Mammary epithelial cell (primary cell): ENCODE data around the gene ELK1.

Experiments used
- EZH2 ChIP-seq: IDR thresholded peaks from 2 replicates; pipeline ENCODE4 v1.6.1; 2012; ENCODE audit warnings: low read length, inconsistent platforms, borderline replicate concordance
- TF ChIP-seq, protein P1 (sequence below), 2 donors: IDR thresholded peaks in 1 of 2; conservative IDR thresholded peaks in 1 of 2; 2 replicates each; pipeline ENCODE4 v1.5.1; 2011 to 2012; ENCODE audit warnings: inconsistent platforms in 2 of 2, low read length in 2 of 2, mild to moderate bottlenecking in 2 of 2, control low read depth in 1 of 2, low read depth in 1 of 2; ENCODE audit not compliant: insufficient read depth in 1 of 2; ENCODE audit errors: extremely low read depth in 1 of 2

- TF ChIP-seq, protein P1, sequence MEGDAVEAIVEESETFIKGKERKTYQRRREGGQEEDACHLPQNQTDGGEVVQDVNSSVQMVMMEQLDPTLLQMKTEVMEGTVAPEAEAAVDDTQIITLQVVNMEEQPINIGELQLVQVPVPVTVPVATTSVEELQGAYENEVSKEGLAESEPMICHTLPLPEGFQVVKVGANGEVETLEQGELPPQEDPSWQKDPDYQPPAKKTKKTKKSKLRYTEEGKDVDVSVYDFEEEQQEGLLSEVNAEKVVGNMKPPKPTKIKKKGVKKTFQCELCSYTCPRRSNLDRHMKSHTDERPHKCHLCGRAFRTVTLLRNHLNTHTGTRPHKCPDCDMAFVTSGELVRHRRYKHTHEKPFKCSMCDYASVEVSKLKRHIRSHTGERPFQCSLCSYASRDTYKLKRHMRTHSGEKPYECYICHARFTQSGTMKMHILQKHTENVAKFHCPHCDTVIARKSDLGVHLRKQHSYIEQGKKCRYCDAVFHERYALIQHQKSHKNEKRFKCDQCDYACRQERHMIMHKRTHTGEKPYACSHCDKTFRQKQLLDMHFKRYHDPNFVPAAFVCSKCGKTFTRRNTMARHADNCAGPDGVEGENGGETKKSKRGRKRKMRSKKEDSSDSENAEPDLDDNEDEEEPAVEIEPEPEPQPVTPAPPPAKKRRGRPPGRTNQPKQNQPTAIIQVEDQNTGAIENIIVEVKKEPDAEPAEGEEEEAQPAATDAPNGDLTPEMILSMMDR (conservative IDR thresholded peaks at IDR 0.05 in 1 of 2, IDR thresholded peaks at IDR 0.05 in 1 of 2; ENCODE audit: extremely low read depth in 1 of 2, insufficient read depth in 1 of 2, low read depth in 1 of 2, low read length in 2 of 2), result no peak
- TF ChIP-seq EZH2, result no peak
Observed at GRCh38 chrX:47683829-47684205, 33.5 kb upstream of the ELK1 start.
